CD4-positive, CD25-positive, alpha-beta regulatory T cell (primary cell): Measurements from ENCODE around the gene MAP1LC3A. TPM values are rescaled to one million over a fixed set of nuclear protein-coding genes. Genes with fewer than 3 reads are reported as not detected.

Experiments
- ATAC-seq, 2 donors: fragments of 150-1000 bp; cut with Tn5 transposase; one replicate each; pipeline ENCODE4 v1.10.0; 2021; ENCODE audit warnings: low read depth in 2 of 2, moderate number of reproducible peaks in 2 of 2, moderate library complexity in 1 of 2
- DNase-seq, 3 donors: peaks; one replicate each; pipeline versions ENCODE4 v3.0.0 to v3.0.0-alpha.2; 2012 to 2022; ENCODE audit warnings: mixed read lengths in 1 of 3
- H3K27ac ChIP-seq: one replicate; pipeline ENCODE4 v1.7.0; 2013; ENCODE audit warnings: mild to moderate bottlenecking, low read length; ENCODE audit not compliant: insufficient read depth, poor library complexity, severe bottlenecking
- H3K27me3 ChIP-seq: one replicate; pipeline ENCODE4 v1.7.0; 2013; ENCODE audit warnings: low read length; ENCODE audit not compliant: control insufficient read depth, insufficient read depth
- H3K36me3 ChIP-seq: one replicate; pipeline ENCODE4 v1.7.0; 2013; ENCODE audit warnings: mild to moderate bottlenecking, low read length, moderate library complexity; ENCODE audit not compliant: control insufficient read depth, insufficient read depth
- H3K4me1 ChIP-seq: 2 replicates; pipeline ENCODE4 v1.7.0; 2013; ENCODE audit warnings: mild to moderate bottlenecking, low read length; ENCODE audit not compliant: insufficient read depth, control insufficient read depth, poor library complexity, severe bottlenecking
- H3K4me3 ChIP-seq: one replicate; pipeline ENCODE4 v1.7.0; 2013; ENCODE audit warnings: low read depth, mild to moderate bottlenecking, low read length, moderate library complexity
- H3K9me3 ChIP-seq, 2 experiments: 1 replicate in 1 of 2; 2 replicates in 1 of 2; pipeline ENCODE4 v1.7.0; 2013; ENCODE audit warnings: low read length in 2 of 2, mild to moderate bottlenecking in 1 of 2, moderate library complexity in 1 of 2; ENCODE audit not compliant: control insufficient read depth in 2 of 2
- H3K27ac Mint-ChIP-seq, 3 donors: one replicate each; pipeline ENCODE4 v1.8.0; 2020 to 2022; ENCODE audit warnings: mild to moderate bottlenecking in 3 of 3, mixed read lengths in 3 of 3, moderate library complexity in 2 of 3
- H3K27me3 Mint-ChIP-seq: one replicate; pipeline ENCODE4 v1.8.0; 2022; ENCODE audit warnings: mild to moderate bottlenecking, mixed read lengths
- H3K36me3 Mint-ChIP-seq: one replicate; pipeline ENCODE4 v1.8.0; 2020; ENCODE audit warnings: mixed read lengths
- H3K4me1 Mint-ChIP-seq, 4 donors: one replicate each; pipeline ENCODE4 v1.8.0; 2020 to 2022; ENCODE audit warnings: mixed read lengths in 4 of 4, mild to moderate bottlenecking in 1 of 4
- H3K4me3 Mint-ChIP-seq, 4 donors: one replicate each; pipeline ENCODE4 v1.8.0; 2020 to 2022; ENCODE audit warnings: mild to moderate bottlenecking in 4 of 4, mixed read lengths in 4 of 4, moderate library complexity in 3 of 4
- H3K9me3 Mint-ChIP-seq, 7 donors: one replicate each; pipeline ENCODE4 v1.8.0; 2020 to 2022; ENCODE audit warnings: mixed read lengths in 7 of 7, mild to moderate bottlenecking in 3 of 7, moderate library complexity in 2 of 7
- polyA plus RNA-seq, 4 donors: library from polyadenylated mRNA; unstranded; fragments of 300-500 nt; fragmentation: Illumina TruSeq; gene quantifications; one replicate each; pipeline ENCODE4 v1.2.3, GENCODE V29; 2021
- total RNA-seq: library from RNA; stranded (reverse); gene quantifications from one replicate; pipeline ENCODE4 v1.2.3, GENCODE V29; 2022

MAP1LC3A gene
- total and polyA plus RNA-seq, 5 donors from 2014 or later, result 3.9 to 23.9 (median 6.0) TPM

- peak overlapping the region in 1 of 3 donors; percentile 17 for H3K27ac Mint-ChIP-seq
- ATAC-seq (no peak), DNase-seq (no peak)
- Histone ChIP-seq H3K4me3 (no peak overlapping the region), H3K27me3 (no peaks in the 10 kb centered on the region), H3K4me1 (no peaks in the 10 kb centered on the region), H3K27ac (no peak overlapping the region), H3K9me3 (no peaks in the 10 kb centered on the region), H3K36me3 (peaks cover 87% of the 10 kb centered on the region)
- no peaks in the 10 kb centered on the region for H3K27me3 Mint-ChIP-seq
- no peak overlapping the region for H3K4me3 Mint-ChIP-seq
- peaks cover 37% of the 10 kb centered on the region for H3K36me3 Mint-ChIP-seq
- no peaks in the 10 kb centered on the region for H3K9me3 Mint-ChIP-seq
- peaks cover 0 to 13% (median 7%) of the 10 kb centered on the region in 4 donors for H3K4me1 Mint-ChIP-seq
Measured at GRCh38 chr20:34531608-34532265, 26.8 kb upstream of the MAP1LC3A start.

DNA sequence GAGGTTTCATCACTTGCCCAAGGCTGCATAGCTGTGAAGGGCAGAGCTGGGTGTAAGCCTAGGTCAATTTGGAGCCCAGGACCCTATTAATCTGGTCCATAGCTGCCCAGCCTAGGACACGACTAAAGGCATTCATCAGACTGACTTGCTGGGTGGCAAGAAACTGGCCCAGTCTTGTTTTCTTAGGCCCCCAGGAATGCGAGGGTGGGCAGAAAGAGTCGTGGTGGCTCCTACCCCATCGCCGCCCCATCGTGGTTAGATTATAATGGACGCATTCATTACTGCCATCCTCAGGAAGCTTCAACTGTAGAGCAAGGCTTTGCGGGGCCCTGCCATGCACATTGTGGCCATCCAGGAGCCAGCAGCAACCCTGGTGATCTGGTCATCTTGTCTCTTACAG, 26.2 kb upstream of the MAP1LC3A start:
- Mint-ChIP-seq H3K27me3 (no peaks in the 10 kb centered on the region), H3K4me3 (no peak overlapping the region), H3K27ac (no peak overlapping the region), H3K36me3 (peaks cover 41% of the 10 kb centered on the region), H3K4me1 (peaks cover 0 to 16% (median 9%) of the 10 kb centered on the region in 4 donors), H3K9me3 (no peaks in the 10 kb centered on the region)
- Histone ChIP-seq H3K36me3 (peaks cover 87% of the 10 kb centered on the region), H3K9me3 (no peaks in the 10 kb centered on the region), H3K4me1 (no peaks in the 10 kb centered on the region), H3K27ac (no peak overlapping the region), H3K4me3 (no peak overlapping the region), H3K27me3 (no peaks in the 10 kb centered on the region)
- no peak for DNase-seq
- ATAC-seq, result no peak

DNA sequence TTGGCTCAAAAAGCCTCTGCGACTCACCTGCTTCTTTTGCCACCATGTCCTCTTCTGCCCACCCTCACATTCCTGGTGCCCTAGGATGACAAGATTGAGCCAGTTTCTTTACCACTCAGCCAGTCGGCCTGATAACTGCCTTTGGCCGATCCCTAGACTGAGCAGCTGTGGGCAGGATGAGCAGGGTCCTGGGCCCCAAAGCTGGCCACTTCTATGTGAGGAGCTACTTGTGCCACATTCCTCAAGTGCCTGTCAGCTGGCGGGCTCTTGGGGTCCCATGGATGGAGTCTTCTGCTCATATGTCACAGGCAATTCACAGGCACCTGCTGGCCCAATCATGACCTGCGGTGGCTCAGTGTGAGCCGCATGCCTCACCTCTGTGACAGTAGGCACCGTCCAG, 25.8 kb upstream of the MAP1LC3A start:
- Mint-ChIP-seq H3K36me3 (peaks cover 42% of the 10 kb centered on the region), H3K9me3 (no peaks in the 10 kb centered on the region), H3K27ac (no peak overlapping the region), H3K4me3 (no peak overlapping the region), H3K4me1 (peaks cover 0 to 16% (median 10%) of the 10 kb centered on the region in 4 donors), H3K27me3 (no peaks in the 10 kb centered on the region)
- Histone ChIP-seq H3K27ac (no peak overlapping the region), H3K4me3 (no peak overlapping the region), H3K27me3 (no peaks in the 10 kb centered on the region), H3K9me3 (no peaks in the 10 kb centered on the region), H3K36me3 (peaks cover 85% of the 10 kb centered on the region), H3K4me1 (no peaks in the 10 kb centered on the region)
- ATAC-seq (no peak), DNase-seq (no peak)

- Histone ChIP-seq H3K9me3 (no peaks in the 10 kb centered on the region), H3K27me3 (no peaks in the 10 kb centered on the region), H3K36me3 (peaks cover 75% of the 10 kb centered on the region), H3K27ac (no peak overlapping the region), H3K4me3 (no peak overlapping the region), H3K4me1 (no peaks in the 10 kb centered on the region)
- ATAC-seq (no peak), DNase-seq (no peak)
- H3K27me3 Mint-ChIP-seq, result no peaks in the 10 kb centered on the region
- H3K4me1 Mint-ChIP-seq, result peaks cover 0 to 23% (median 13%) of the 10 kb centered on the region in 4 donors
- peaks cover 42% of the 10 kb centered on the region for H3K36me3 Mint-ChIP-seq
- peak overlapping the region in 1 of 3 donors; percentile 75 for H3K27ac Mint-ChIP-seq
- no peaks in the 10 kb centered on the region for H3K9me3 Mint-ChIP-seq
- no peak overlapping the region for H3K4me3 Mint-ChIP-seq
Measured at GRCh38 chr20:34534391-34535165, 23.9 kb upstream of the MAP1LC3A start.

- Mint-ChIP-seq H3K9me3 (no peaks in the 10 kb centered on the region), H3K27me3 (no peaks in the 10 kb centered on the region), H3K27ac (peak overlapping the region in 2 of 3 donors; percentile 38 to 57), H3K4me3 (no peak overlapping the region), H3K4me1 (peaks cover 0 to 25% (median 14%) of the 10 kb centered on the region in 4 donors), H3K36me3 (peaks cover 38% of the 10 kb centered on the region)
- Histone ChIP-seq H3K36me3 (peaks cover 73% of the 10 kb centered on the region), H3K9me3 (no peaks in the 10 kb centered on the region), H3K4me1 (peaks cover 4% of the 10 kb centered on the region), H3K27ac (no peak overlapping the region), H3K4me3 (no peak overlapping the region), H3K27me3 (no peaks in the 10 kb centered on the region)
- DNase-seq, result no peak
- ATAC-seq, result no peak
Measured at GRCh38 chr20:34535301-34535840, 23.1 kb upstream of the MAP1LC3A start.

DNA sequence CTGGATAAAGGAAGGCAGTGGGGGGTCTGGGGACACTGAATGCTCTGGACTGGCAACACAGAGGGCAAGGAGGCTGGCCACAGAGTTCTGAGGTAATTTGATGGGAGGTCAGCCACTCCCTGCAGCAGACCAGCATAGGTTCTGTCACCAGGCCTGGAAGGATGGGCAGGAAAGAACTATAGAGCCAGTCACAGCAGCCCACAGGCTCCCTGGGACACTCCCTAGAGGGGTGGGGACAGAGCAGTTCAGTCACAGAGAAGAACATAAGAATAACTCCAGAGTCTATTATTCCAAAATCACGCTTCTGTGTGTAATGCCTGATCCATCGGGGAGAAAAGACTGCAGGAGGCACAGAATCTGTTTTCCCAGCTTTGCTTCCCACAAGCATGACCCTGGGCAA, 22.7 kb upstream of the MAP1LC3A start:
- H3K36me3 ChIP-seq, result peaks cover 69% of the 10 kb centered on the region
- peak overlapping the region in 2 of 3 donors; percentile 38 to 57 for H3K27ac Mint-ChIP-seq
- peaks cover 40% of the 10 kb centered on the region for H3K36me3 Mint-ChIP-seq

GRCh38 chr20:34536798-34537394, 21.6 kb upstream of the MAP1LC3A start:
- Histone ChIP-seq H3K4me3 (no peak overlapping the region), H3K9me3 (no peaks in the 10 kb centered on the region), H3K27me3 (no peaks in the 10 kb centered on the region), H3K36me3 (peaks cover 59% of the 10 kb centered on the region), H3K27ac (no peak overlapping the region), H3K4me1 (peaks cover 14% of the 10 kb centered on the region)
- peak; percentile 32 to 41 for ATAC-seq
- Mint-ChIP-seq H3K4me3 (no peak overlapping the region), H3K36me3 (peaks cover 37% of the 10 kb centered on the region), H3K27ac (no peak overlapping the region), H3K4me1 (peaks cover 9 to 31% (median 20%) of the 10 kb centered on the region in 4 donors), H3K9me3 (no peaks in the 10 kb centered on the region), H3K27me3 (no peaks in the 10 kb centered on the region)
- peak in 2 of 3 donors; percentile 27 to 55 for DNase-seq

More for the DNA sequence above, 22.7 kb upstream of the MAP1LC3A start:
- ATAC-seq (no peak), DNase-seq (no peak)
- Histone ChIP-seq H3K27me3 (no peaks in the 10 kb centered on the region), H3K9me3 (no peaks in the 10 kb centered on the region), H3K4me1 (peaks cover 4% of the 10 kb centered on the region), H3K4me3 (no peak overlapping the region), H3K27ac (no peak overlapping the region)
- no peak overlapping the region for H3K4me3 Mint-ChIP-seq
- H3K9me3 Mint-ChIP-seq, result no peaks in the 10 kb centered on the region
- peaks cover 0 to 27% (median 14%) of the 10 kb centered on the region in 4 donors for H3K4me1 Mint-ChIP-seq
- H3K27me3 Mint-ChIP-seq, result no peaks in the 10 kb centered on the region
